Fibroblast of lung (primary cell): Measurements from ENCODE around the gene TBC1D22A.

Source experiments
- CTCF ChIP-seq, 2 donors: IDR thresholded peaks in 1 of 2; conservative IDR thresholded peaks in 1 of 2; 1 replicate in 1 of 2; 2 replicates in 1 of 2; pipeline ENCODE4 v1.5.1; 2011 to 2012; ENCODE audit warnings: low read length in 2 of 2, control low read depth in 1 of 2, inconsistent platforms in 1 of 2, low read depth in 1 of 2, mild to moderate bottlenecking in 1 of 2
- EZH2 ChIP-seq: IDR thresholded peaks from 2 replicates; pipeline ENCODE4 v1.5.1; 2012; ENCODE audit warnings: low read length, control low read depth, mild to moderate bottlenecking; ENCODE audit errors: missing control alignments

GRCh38 chr22:46941968-46942798 lies 179.7 kb downstream of the TBC1D22A start:
- TF ChIP-seq CTCF (conservative IDR thresholded peaks at IDR 0.05 in 1 of 2, IDR thresholded peaks at IDR 0.05 in 1 of 2; ENCODE audit: low read depth in 1 of 2, low read length in 2 of 2) (no peak), EZH2 (no peak)
